CD4-positive, CD25-positive, alpha-beta regulatory T cell (primary cell): ENCODE results near the gene OPTC. TPM values are rescaled to one million over a fixed set of nuclear protein-coding genes. Genes with fewer than 3 reads are reported as not detected.

ENCODE experiments used
- ATAC-seq, 2 donors: fragments of 150-1000 bp; cut with Tn5 transposase; one replicate each; pipeline ENCODE4 v1.10.0; 2021; ENCODE audit warnings: low read depth in 2 of 2, moderate number of reproducible peaks in 2 of 2, moderate library complexity in 1 of 2
- DNase-seq, 3 donors: peaks; one replicate each; pipeline versions ENCODE4 v3.0.0 to v3.0.0-alpha.2; 2012 to 2022; ENCODE audit warnings: mixed read lengths in 1 of 3
- H3K27ac ChIP-seq: one replicate; pipeline ENCODE4 v1.7.0; 2013; ENCODE audit warnings: mild to moderate bottlenecking, low read length; ENCODE audit not compliant: insufficient read depth, poor library complexity, severe bottlenecking
- H3K27me3 ChIP-seq: one replicate; pipeline ENCODE4 v1.7.0; 2013; ENCODE audit warnings: low read length; ENCODE audit not compliant: control insufficient read depth, insufficient read depth
- H3K36me3 ChIP-seq: one replicate; pipeline ENCODE4 v1.7.0; 2013; ENCODE audit warnings: mild to moderate bottlenecking, low read length, moderate library complexity; ENCODE audit not compliant: control insufficient read depth, insufficient read depth
- H3K4me1 ChIP-seq: 2 replicates; pipeline ENCODE4 v1.7.0; 2013; ENCODE audit warnings: mild to moderate bottlenecking, low read length; ENCODE audit not compliant: insufficient read depth, control insufficient read depth, poor library complexity, severe bottlenecking
- H3K4me3 ChIP-seq: one replicate; pipeline ENCODE4 v1.7.0; 2013; ENCODE audit warnings: low read depth, mild to moderate bottlenecking, low read length, moderate library complexity
- H3K9me3 ChIP-seq, 2 experiments: 1 replicate in 1 of 2; 2 replicates in 1 of 2; pipeline ENCODE4 v1.7.0; 2013; ENCODE audit warnings: low read length in 2 of 2, mild to moderate bottlenecking in 1 of 2, moderate library complexity in 1 of 2; ENCODE audit not compliant: control insufficient read depth in 2 of 2
- H3K27ac Mint-ChIP-seq, 3 donors: one replicate each; pipeline ENCODE4 v1.8.0; 2020 to 2022; ENCODE audit warnings: mild to moderate bottlenecking in 3 of 3, mixed read lengths in 3 of 3, moderate library complexity in 2 of 3
- H3K27me3 Mint-ChIP-seq: one replicate; pipeline ENCODE4 v1.8.0; 2022; ENCODE audit warnings: mild to moderate bottlenecking, mixed read lengths
- H3K36me3 Mint-ChIP-seq: one replicate; pipeline ENCODE4 v1.8.0; 2020; ENCODE audit warnings: mixed read lengths
- H3K4me1 Mint-ChIP-seq, 4 donors: one replicate each; pipeline ENCODE4 v1.8.0; 2020 to 2022; ENCODE audit warnings: mixed read lengths in 4 of 4, mild to moderate bottlenecking in 1 of 4
- H3K4me3 Mint-ChIP-seq, 4 donors: one replicate each; pipeline ENCODE4 v1.8.0; 2020 to 2022; ENCODE audit warnings: mild to moderate bottlenecking in 4 of 4, mixed read lengths in 4 of 4, moderate library complexity in 3 of 4
- H3K9me3 Mint-ChIP-seq, 7 donors: one replicate each; pipeline ENCODE4 v1.8.0; 2020 to 2022; ENCODE audit warnings: mixed read lengths in 7 of 7, mild to moderate bottlenecking in 3 of 7, moderate library complexity in 2 of 7
- polyA plus RNA-seq, 4 donors: library from polyadenylated mRNA; unstranded; fragments of 300-500 nt; fragmentation: Illumina TruSeq; gene quantifications; one replicate each; pipeline ENCODE4 v1.2.3, GENCODE V29; 2021
- total RNA-seq: library from RNA; stranded (reverse); gene quantifications from one replicate; pipeline ENCODE4 v1.2.3, GENCODE V29; 2022

OPTC gene
- total and polyA plus RNA-seq, 5 donors from 2014 or later = not detected

DNA sequence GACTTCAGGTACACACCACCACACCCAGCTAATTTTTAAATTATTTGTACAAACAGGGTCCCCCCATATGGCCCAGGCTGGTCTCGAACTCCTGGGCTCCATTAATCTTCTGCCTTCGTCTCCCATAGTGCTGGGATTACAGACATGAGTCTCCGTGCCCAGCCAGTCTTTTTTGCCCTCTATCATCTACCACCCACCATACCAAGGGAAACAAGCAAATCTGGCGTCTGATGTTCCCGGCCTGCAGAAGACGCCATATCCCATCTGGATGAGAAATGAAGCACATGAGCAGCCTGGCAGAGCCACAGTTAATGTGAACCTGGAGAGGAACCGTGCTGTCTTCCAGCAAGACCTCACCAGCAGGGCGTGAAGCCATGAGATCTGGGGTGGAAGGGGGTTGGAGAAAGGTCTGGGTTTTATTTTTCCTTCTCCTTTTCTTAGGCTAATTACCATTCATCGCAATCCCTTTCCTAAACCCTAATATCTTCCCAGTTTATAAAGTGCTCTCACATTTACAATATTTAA lies 20.1 kb upstream of the OPTC start:
- Mint-ChIP-seq H3K27me3 (peaks cover 34% of the 10 kb centered on the region), H3K9me3 (no peaks in the 10 kb centered on the region), H3K4me1 (no peaks in the 10 kb centered on the region), H3K27ac (no peak overlapping the region), H3K36me3 (no peaks in the 10 kb centered on the region), H3K4me3 (no peak overlapping the region)
- Histone ChIP-seq H3K4me1 (no peaks in the 10 kb centered on the region), H3K9me3 (no peaks in the 10 kb centered on the region), H3K36me3 (no peaks in the 10 kb centered on the region), H3K27ac (no peak overlapping the region), H3K4me3 (no peak overlapping the region), H3K27me3 (peaks cover 14% of the 10 kb centered on the region)
- DNase-seq (no peak), ATAC-seq (no peak)

DNA sequence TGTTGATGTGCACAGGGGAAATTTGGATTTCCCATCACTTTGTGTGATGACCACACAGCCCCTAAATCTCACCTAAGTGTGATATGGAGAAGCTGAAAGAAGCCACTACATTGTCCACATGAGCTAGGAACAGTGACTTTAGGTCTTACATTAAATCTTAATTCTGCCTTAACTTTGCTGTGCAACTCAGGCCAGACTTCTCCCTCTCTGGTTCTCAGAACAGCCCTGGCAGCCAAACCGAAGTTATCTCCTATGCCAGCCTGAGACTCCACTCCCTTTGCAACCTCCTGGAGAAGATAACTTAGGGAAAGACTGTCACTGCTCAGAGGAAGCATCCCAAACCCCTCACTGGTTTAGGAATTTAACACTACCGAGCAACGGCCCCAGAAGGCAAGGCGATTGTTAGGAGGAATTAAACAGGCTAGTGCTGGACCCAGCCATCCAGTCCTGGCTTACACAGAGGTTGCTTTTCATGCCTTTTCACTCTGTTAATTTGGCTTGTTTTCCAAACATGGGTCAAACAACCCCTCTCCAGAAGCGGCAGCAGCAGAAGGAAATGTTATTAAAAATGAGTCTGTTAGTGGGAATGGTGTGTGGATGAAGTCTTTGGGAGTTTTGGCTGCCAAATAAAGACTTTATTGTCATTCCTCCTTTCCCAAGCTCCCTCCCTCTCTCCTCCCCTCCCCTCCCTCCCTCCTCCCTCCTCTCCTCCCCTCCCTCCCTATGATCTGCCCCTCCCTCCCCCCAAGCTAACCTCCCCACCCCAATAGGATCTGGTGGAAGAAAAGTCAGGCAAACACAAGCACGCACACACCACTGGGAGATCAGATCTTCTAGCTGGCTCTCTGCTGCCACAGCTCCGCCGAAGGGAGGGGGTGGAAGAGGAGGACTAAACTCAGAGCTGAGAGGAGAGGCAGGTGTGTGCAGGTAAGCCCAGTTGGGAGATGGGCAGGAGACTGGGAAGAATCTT lies 18.7 kb upstream of the OPTC start, which contains the start of gene PRELP:
TSS of gene PRELP (plus strand) at position 795 of the 970 bp plus-strand sequence. CDS start 7,379 bp downstream, outside the sequence.
- H3K4me3 ChIP-seq = no peak within 1 kb of the TSS
- H3K9me3 ChIP-seq = no peaks in the 10 kb centered on the region
- DNase-seq (no peak), ATAC-seq (no peak)
- Mint-ChIP-seq H3K4me3 (no peak within 1 kb of the TSS), H3K9me3 (no peaks in the 10 kb centered on the region), H3K27ac (no peak within 1 kb of the TSS), H3K36me3 (no peaks in the 10 kb centered on the region), H3K4me1 (no peaks in the 10 kb centered on the region), H3K27me3 (peaks cover 21% of the 10 kb centered on the region)
- H3K36me3 ChIP-seq = no peaks in the 10 kb centered on the region
- no peaks in the 10 kb centered on the region for H3K4me1 ChIP-seq
- peaks cover 16% of the 10 kb centered on the region for H3K27me3 ChIP-seq
- no peak within 1 kb of the TSS for H3K27ac ChIP-seq

DNA sequence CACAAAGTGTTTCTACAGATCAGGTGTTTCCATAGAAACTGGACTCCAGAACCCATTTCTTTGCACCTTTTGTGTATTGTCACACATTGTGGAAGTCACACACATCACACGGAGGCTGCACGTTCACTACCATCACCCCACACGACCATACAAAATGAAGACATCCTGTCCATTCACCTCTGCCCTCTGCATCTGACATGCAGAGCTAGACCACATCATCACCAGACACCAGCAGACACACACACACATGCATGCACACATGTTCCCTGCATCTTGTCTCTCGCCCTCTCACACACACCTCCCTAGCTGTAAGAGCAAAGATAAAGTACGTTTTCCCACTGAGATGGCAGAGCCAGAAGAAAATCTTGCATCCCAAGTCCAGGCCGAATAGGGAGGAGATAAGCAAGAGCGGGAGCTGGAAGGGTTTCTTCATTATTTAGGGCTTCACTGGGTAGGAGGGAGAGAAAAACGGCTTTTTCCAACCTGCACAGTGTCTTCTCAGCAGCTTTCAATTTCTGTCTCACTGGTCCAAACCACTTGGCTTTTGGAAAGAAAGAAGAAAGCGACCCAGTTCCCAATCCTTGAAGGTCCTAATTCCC lies 17.6 kb upstream of the OPTC start:
- Mint-ChIP-seq H3K9me3 (no peaks in the 10 kb centered on the region), H3K27me3 (peaks cover 19% of the 10 kb centered on the region), H3K36me3 (no peaks in the 10 kb centered on the region), H3K4me3 (no peak overlapping the region), H3K4me1 (peaks cover 0 to 4% (median 0%) of the 10 kb centered on the region in 4 donors), H3K27ac (no peak overlapping the region)
- Histone ChIP-seq H3K27ac (no peak overlapping the region), H3K9me3 (no peaks in the 10 kb centered on the region), H3K27me3 (peaks cover 16% of the 10 kb centered on the region), H3K36me3 (no peaks in the 10 kb centered on the region), H3K4me3 (no peak overlapping the region), H3K4me1 (no peaks in the 10 kb centered on the region)
- ATAC-seq (no peak), DNase-seq (no peak)

DNA sequence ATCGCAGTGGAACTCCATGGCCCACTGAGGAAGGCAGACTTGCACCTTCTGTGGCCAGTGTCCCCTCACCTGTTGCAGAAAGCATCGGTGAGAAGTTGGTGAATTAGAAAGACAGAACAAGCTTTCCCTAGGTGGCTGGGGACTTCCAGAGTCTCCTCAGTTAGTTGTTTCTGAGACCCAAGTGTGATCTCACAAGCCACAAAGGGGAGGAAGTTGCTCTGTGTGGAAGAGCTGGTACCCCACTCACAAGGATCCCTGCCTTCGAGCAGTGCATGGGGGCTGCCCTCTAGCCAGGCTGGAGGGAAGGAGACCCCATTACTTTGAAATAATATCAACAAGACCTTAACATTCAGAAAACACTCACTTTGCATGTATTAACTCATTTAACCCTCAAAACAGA lies 16.2 kb upstream of the OPTC start:
- Mint-ChIP-seq H3K9me3 (no peaks in the 10 kb centered on the region), H3K36me3 (no peaks in the 10 kb centered on the region), H3K27ac (no peak overlapping the region), H3K27me3 (peaks cover 19% of the 10 kb centered on the region), H3K4me3 (no peak overlapping the region), H3K4me1 (peaks cover 0 to 4% (median 0%) of the 10 kb centered on the region in 4 donors)
- Histone ChIP-seq H3K4me1 (no peaks in the 10 kb centered on the region), H3K36me3 (no peaks in the 10 kb centered on the region), H3K9me3 (no peaks in the 10 kb centered on the region), H3K27ac (no peak overlapping the region), H3K27me3 (peaks cover 15% of the 10 kb centered on the region), H3K4me3 (no peak overlapping the region)
- ATAC-seq (no peak), DNase-seq (no peak)

DNA sequence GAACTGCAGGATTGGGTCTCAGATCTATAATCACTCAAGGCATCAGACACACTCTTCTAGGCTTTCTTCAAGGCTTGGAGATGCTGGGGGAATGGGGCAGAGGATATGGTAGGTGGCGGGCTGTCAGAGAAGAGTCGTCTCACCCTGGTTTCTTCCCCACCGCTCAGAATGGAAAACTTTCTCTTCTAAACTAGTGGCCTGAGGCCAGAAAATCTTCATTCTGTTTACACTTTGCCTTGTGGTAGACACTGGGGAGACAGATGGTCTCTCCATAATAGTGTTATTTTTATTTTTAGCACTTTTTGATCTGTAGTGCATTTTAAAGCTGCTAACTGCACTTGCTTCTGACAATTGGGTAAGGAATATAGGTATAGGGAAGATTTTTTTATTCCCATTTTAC lies 15.7 kb upstream of the OPTC start:
- Mint-ChIP-seq H3K4me1 (peaks cover 0 to 4% (median 0%) of the 10 kb centered on the region in 4 donors), H3K27ac (no peak overlapping the region), H3K27me3 (peaks cover 19% of the 10 kb centered on the region), H3K9me3 (no peaks in the 10 kb centered on the region), H3K4me3 (no peak overlapping the region), H3K36me3 (no peaks in the 10 kb centered on the region)
- Histone ChIP-seq H3K36me3 (no peaks in the 10 kb centered on the region), H3K4me3 (no peak overlapping the region), H3K4me1 (no peaks in the 10 kb centered on the region), H3K27me3 (peaks cover 14% of the 10 kb centered on the region), H3K9me3 (no peaks in the 10 kb centered on the region), H3K27ac (no peak overlapping the region)
- DNase-seq = no peak
- no peak for ATAC-seq

DNA sequence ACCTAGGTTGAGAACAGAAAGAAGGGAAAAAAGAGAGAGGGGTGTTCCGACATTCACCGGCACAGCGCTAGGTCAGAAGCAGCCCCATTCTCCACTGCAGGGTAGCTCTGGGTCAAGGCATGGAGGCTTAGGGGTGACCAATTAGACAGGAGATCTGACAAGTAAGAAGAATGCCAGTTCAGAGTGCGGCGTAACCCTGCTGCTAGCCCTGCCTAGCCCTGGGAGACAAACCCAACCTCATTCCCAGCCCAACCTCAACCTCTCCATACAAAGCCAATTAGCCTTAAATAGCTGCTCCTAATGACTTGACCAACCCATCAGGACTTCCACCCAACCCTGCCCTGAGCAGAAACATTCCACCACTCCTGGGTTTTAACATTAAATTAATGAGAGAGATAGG lies 15.0 kb upstream of the OPTC start:
- Histone ChIP-seq H3K27ac (no peak overlapping the region), H3K4me1 (no peaks in the 10 kb centered on the region), H3K36me3 (no peaks in the 10 kb centered on the region), H3K4me3 (no peak overlapping the region), H3K9me3 (no peaks in the 10 kb centered on the region), H3K27me3 (peaks cover 14% of the 10 kb centered on the region)
- Mint-ChIP-seq H3K4me3 (no peak overlapping the region), H3K27me3 (peaks cover 19% of the 10 kb centered on the region), H3K36me3 (no peaks in the 10 kb centered on the region), H3K27ac (no peak overlapping the region), H3K4me1 (peaks cover 0 to 4% (median 0%) of the 10 kb centered on the region in 4 donors), H3K9me3 (no peaks in the 10 kb centered on the region)
- no peak for DNase-seq
- no peak for ATAC-seq

DNA sequence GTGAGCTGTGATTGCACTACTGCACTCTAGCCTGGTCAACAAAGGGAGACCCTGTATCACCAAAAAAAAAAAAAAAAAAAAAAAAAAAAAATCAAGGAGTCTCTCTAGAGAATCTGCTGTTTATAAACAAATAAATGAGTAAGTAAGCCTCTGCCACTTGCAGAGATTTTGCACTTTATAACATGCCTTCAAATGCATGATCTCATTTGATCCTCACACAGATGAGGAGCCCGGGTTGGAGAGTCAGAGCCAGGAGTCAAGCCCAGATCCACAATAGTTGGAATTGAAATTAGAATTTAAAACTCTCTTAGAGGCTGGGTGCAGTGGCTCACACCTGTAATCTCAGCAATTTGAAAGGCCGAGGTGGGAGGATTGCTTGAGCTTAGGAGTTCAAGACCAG lies 14.3 kb upstream of the OPTC start:
- Histone ChIP-seq H3K4me1 (no peaks in the 10 kb centered on the region), H3K27ac (no peak overlapping the region), H3K36me3 (no peaks in the 10 kb centered on the region), H3K27me3 (peaks cover 14% of the 10 kb centered on the region), H3K4me3 (no peak overlapping the region), H3K9me3 (no peaks in the 10 kb centered on the region)
- H3K36me3 Mint-ChIP-seq = no peaks in the 10 kb centered on the region
- H3K27ac Mint-ChIP-seq = no peak overlapping the region
- peaks cover 19% of the 10 kb centered on the region for H3K27me3 Mint-ChIP-seq
- ATAC-seq (no peak), DNase-seq (no peak)
- H3K4me3 Mint-ChIP-seq = no peak overlapping the region
- peaks cover 0 to 4% (median 0%) of the 10 kb centered on the region in 4 donors for H3K4me1 Mint-ChIP-seq
- no peaks in the 10 kb centered on the region for H3K9me3 Mint-ChIP-seq
